Nucleus accumbens (tissue), 56 donors: ENCODE data around the gene AREL1.

Experiments
- DNase-seq, 56 donors: peaks; one replicate each; lab custom pipeline; 2025; lab: John Stamatoyannopoulos, UW

AREL1 gene

GRCh38 chr14:74697976-74698375, 14.9 kb downstream of the AREL1 start:
- DNase-seq = no peak

DNA sequence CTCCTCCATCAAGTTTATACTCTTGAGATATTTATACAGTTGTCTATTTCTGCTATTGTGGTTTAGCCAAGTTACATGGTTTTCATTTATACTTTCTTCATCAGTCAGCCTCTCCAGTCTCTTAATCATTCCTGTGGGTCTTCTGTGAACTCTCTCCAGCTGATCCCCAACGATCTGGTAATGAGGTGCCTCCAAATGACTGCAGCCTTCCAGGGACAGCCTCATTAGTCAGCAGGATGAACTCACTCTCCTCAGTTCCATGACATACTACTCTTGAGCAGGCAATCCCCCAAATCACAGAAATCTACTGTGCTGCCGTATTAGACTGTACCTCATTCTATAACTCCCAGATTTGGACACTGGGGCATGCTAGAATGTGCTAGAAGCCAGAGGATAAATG, 15.3 kb downstream of the AREL1 start:
- DNase-seq = no peak

GRCh38 chr14:74697011-74697410, 15.9 kb downstream of the AREL1 start:
- no peak for DNase-seq

- DNase-seq = no peak
Observed at GRCh38 chr14:74695406-74695805, 17.5 kb downstream of the AREL1 start.

- no peak for DNase-seq
Observed at GRCh38 chr14:74693191-74693590, 19.7 kb downstream of the AREL1 start.

DNA sequence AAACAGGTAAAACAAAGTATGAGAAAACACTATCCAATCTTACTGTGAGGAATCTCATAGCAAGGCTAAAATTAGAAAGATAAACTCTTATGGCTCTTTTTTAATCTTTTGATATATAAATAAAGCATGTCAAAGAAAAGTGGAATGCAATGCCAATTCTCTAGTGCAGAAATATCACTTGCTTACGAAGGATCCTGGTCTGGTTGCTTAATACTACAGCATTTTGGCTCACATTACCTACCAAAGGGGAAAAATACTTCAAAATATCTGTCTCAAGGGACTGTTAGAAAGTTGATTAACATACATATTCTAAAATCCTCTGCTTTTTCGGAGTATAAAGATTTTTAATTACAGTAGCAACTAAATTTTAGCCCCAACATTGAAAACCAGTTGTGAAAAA, 21.4 kb downstream of the AREL1 start:
- no peak for DNase-seq

DNA sequence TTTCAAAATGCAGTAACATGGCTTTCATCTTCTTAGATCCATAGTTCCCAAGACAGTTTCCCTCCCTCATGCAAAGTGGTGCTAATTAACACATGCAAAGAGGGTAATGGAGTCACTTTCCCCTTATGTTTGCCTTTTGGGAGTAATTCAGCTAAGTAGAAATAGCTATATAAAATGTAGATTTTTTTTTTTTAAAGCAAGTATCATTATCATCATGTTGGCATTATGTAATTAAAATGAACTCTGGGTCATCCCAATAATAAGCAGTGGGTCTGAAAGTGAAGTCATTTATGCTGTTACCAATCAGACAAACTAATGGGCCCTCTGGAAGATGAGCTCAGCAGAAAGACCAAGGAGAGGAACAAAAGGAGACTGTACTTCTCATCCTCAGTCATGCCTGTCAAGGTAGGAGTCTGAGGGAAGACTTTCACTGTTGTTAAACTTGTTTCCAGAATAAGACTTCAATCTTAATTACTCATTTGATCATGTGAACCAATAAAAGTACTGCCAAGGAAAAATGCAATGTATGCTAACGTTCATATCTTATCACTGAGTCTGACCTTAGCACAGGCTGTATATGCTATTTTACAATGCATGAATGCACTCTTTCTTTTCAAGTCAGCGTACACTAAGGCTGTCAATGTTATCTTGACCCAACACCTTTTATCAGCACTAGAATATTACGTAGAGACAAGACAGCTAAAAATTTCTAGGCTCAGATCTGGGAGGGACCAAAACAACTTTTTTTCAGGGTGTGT, 26.8 kb downstream of the AREL1 start:
- no peak for DNase-seq

DNA sequence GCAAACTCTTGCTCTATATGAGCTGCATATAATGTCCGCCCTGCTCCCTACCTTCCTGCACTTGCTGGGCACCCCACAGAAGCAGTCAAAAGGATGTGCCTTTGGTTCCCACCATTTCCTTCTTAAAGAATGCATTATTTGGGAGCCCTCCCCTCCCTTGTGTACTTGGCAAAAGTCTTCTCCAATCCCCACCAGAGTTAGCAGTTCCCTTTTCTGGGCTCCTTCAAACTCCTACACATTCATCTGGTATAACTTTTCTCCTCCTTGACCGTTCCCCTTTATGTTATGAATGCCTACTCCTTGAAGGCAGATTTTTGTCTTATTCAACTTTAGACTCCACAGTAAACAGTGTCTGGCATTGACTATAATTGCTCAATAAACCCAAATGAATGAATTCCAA, 27.8 kb downstream of the AREL1 start:
- no peak for DNase-seq

DNA sequence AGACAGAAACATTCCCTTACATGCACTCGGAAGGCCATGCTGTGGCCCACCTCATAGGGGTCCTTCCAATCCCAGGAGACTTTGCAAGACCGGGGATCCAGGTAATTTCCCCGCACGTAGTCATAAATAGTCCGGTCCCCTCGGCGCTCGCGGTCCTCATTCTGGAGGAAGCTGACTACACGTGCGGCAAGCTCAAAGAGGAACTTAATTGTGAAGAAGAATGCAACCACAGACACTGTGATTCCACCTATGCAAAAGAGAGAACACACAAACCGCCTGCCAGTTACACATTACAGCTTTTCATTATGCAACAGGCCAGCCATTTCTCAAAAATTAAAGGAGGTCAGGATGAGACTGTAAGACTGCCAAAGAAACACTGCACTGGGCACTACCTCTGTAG, 28.4 kb downstream of the AREL1 start:
- no peak for DNase-seq

DNA sequence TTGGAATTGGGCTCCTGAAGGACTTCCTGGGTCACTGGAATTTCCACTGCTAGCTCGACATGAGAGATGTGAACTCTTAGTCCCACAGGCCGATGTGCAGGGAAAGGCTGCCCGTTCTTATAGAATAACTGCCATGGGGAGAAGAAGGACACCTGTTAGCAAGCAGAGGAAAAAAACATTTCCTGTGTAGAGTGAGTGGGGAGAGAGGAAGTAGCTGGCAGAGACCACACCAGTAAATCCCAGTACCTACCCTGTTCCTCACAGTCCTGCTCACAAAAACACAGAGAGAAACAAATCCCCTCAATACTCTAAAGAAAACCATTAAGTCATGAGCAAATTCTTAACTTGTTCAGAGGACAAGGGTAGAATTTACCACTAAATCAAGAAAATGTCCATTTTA, 29.5 kb downstream of the AREL1 start:
- no peak for DNase-seq

- peak in 36 of 56 donors; percentile 2 to 51 (median 16) for DNase-seq
Observed at GRCh38 chr14:74682169-74682952, 30.5 kb downstream of the AREL1 start.

DNA sequence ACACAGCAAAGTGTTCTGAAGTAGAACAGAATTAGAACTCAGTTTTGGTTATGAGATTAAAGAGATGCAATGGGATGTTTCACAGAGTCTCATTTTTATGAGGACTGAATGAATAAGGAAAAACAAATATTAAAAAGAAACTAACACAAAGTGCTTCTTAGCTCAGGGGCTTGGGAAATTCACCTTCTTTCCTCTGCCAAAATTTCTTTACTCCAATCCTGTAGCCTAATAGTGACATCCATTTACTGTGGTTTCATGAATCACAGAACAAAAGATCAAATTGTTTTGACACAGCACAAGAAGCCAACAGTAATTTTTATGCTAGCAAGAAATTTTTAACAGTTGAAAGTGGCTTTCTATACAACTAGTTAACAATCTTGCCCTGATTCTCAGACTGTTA, 37.7 kb downstream of the AREL1 start:
- DNase-seq = no peak

- no peak for DNase-seq
Observed at GRCh38 chr14:74673768-74674167, 39.1 kb downstream of the AREL1 start.

GRCh38 chr14:74671789-74672188, 41.1 kb downstream of the AREL1 start:
- DNase-seq = no peak

DNA sequence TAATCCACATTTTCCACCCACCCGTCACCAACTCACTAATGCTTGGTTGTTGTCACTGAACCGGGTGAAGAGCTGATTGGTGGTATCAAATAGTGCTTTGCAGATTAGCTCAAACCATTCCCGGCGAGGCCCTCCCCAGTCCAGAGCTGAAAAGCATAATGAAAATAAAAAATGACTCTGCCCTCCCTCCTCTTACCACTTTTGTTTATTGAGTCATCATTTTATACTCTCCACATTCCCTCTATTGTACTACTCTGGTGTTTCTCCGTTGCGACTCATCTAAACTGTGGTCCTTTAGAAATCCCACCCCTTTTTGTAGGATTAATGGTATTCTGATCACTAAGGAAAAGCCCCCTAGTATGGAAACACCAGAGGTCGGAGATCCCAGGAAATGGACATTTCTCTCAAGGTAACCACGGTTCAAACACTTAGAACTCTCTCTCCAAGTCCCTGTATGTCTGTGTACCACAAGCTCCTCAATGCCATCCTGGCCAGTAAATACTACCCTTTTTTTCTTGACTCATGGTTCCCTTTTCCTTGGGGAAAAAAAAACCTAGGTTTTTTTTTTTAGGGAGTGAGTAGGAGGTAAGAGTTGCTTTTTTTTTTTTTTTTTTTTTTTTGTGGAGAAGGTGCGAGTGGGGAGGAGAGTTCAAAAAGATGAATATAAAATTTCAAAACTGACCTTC, 42.0 kb downstream of the AREL1 start:
- DNase-seq = no peak

- no peak for DNase-seq
Observed at GRCh38 chr14:74669846-74670245, 43.0 kb downstream of the AREL1 start.

GRCh38 chr14:74669256-74669655, 43.6 kb downstream of the AREL1 start:
- no peak for DNase-seq

DNA sequence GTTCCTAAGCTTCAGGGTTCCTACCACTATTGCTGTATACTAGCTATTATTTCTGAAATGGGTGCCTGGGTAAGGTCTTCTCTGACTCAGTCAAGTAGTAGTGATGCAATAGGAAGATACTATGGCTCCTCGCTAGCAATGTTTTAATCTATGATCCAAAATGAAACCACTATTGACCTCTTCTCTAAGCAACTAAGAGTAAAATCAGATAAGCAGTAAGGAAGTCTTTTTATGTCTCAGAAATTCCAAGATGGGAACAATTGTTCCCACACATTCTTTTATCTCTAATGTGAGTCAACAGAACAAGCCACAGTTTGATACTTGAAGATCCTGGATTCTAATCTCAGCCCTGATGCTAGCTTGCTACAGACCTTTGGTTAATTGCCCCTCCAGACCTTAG, 45.1 kb downstream of the AREL1 start:
- no peak for DNase-seq

DNA sequence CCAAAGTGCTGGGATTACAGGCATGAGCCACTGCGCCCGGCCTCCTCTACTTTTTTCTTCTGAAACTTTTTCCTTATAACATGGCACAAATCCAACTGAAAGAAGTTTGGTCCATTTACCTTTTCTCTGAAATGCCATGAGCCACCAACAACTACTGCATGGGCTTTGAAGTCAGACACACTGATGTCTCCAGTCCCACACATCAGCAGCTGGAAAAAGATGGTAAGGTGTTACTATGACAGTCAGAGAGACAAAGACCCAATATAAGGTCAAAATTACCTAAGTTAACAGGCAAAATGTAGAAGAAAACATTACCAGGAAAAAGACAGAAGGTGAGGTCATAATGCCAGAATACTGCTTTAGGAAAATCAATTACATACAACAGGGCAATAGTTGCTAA, 48.2 kb downstream of the AREL1 start:
- no peak for DNase-seq

DNA sequence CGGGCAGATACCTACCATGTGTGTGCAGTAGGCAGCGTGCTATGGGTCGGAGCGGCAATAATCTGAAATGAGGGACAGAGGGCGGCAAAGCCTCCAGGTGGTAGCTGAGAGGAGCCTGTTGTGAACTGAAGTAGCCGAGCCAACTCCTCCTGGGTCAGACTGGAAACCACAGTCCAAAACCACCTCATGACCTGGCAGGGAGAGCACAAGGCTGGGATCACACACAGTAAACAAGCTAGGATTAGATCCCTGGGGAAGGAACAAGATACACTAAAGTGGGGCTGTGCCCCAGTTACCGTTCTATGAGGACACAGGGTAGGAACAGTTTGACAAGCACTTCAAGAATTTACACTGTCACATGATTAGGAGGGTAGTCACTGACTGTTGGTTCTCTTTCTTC, 49.0 kb downstream of the AREL1 start:
- no peak for DNase-seq

DNA sequence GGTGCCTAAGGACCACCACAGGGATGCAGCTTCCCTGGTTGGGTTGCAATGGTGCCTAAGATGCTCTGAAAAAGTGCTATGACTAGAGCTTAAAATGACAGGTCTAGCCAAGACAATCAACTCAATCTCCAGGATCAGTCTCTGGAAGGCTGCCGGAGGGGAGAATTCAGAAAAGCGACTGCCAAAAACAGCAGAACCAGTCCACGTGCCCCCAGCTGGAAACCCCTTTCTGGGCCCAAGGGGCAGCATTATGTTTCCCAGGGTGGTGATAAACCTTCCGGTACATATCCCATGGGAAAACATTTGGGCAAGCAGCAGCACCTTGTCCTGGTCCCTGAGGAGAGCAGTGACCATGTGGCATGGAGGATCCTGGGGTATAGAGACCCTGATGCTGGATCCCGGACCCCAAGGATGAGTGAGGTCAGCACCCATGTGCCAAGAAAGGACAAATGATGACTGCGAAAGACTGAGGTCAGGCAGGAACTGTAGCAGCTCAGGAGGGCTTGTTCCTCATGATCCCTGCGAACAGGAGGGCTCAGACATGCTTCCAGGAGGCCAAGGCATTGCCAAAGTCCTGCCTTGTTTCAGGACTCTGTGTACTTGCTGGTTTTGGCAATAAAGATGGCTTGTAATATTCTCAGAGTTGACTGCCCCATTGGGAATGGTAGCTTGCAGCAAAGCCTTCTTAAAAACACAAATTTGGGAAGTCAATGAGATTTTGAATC, 51.0 kb downstream of the AREL1 start:
- no peak for DNase-seq
